ENCODE results near the gene ISOC1. TPM values are rescaled to one million over a fixed set of nuclear protein-coding genes. Genes with fewer than 3 reads are reported as not detected.
A peak's percentile ranks its signal among the peaks of the same experiment; 100 is the strongest.

Gene ISOC1
- total RNA-seq, 6 experiments from 2014 or later: 32.2 to 52.8 (median 44.4) TPM

GRCh38 chr5:129124608-129125007, 30.1 kb downstream of the ISOC1 start:
- no peaks in the 10 kb centered on the region for H3K36me3 ChIP-seq
- no peak for DNase-seq

GRCh38 chr5:129125819-129126218, 31.3 kb downstream of the ISOC1 start:
- peak overlapping the region; percentile 9 to 18 (median 11) for H3K4me3 ChIP-seq
- no peaks in the 10 kb centered on the region for H3K27me3 ChIP-seq
- peaks cover 0 to 13% (median 6%) of the 10 kb centered on the region in 4 donors for H3K4me1 ChIP-seq
- no peak for TF ChIP-seq POLR2A (IDR thresholded peaks at IDR 0.05)
- TF ChIP-seq CTCF (IDR thresholded peaks at IDR 0.05): peak in 1 of 4 donors; percentile 2
- peak overlapping the region; percentile 57 to 66 (median 57) for H3K27ac ChIP-seq
- H3K9me3 ChIP-seq: no peaks in the 10 kb centered on the region
- peak; percentile 25 to 55 (median 32) for ATAC-seq
- intact Hi-C loops (cut with DNase I): no loop called here
- H3K36me3 ChIP-seq: no peaks in the 10 kb centered on the region
- WGBS (ENCODE audit: insufficient coverage, low coverage, low lambda C conversion rate, missing lambda C conversion rate): 8% methylated on average over 2 of the region's 2 CpGs
- DNase-seq: no peak

More at GRCh38 chr5:129124608-129125007, 30.1 kb downstream of the ISOC1 start:
- no peak overlapping the region for H3K4me3 ChIP-seq
- H3K27ac ChIP-seq: no peak overlapping the region
- no peak for TF ChIP-seq POLR2A (IDR thresholded peaks at IDR 0.05)
- TF ChIP-seq CTCF (IDR thresholded peaks at IDR 0.05): no peak
- peaks cover 0 to 13% (median 6%) of the 10 kb centered on the region in 4 donors for H3K4me1 ChIP-seq
- no peak for ATAC-seq
- intact Hi-C loops (cut with DNase I): no loop called here
- WGBS (ENCODE audit: insufficient coverage, low coverage, low lambda C conversion rate, missing lambda C conversion rate): 100% methylated on average over 1 of the region's 1 CpG
- H3K9me3 ChIP-seq: no peaks in the 10 kb centered on the region
- H3K27me3 ChIP-seq: no peaks in the 10 kb centered on the region

GRCh38 chr5:129133553-129133952, 39.0 kb downstream of the ISOC1 start:
- WGBS (ENCODE audit: insufficient coverage, low coverage, low lambda C conversion rate, missing lambda C conversion rate): 33% methylated on average over 1 of the region's 1 CpG
- H3K4me1 ChIP-seq: no peaks in the 10 kb centered on the region
- H3K4me3 ChIP-seq: no peak overlapping the region
- no peaks in the 10 kb centered on the region for H3K9me3 ChIP-seq
- DNase-seq: no peak
- no peak overlapping the region for H3K27ac ChIP-seq
- intact Hi-C loops (cut with DNase I): no loop called here
- H3K27me3 ChIP-seq: no peaks in the 10 kb centered on the region
- peak; percentile 37 to 80 (median 60) for ATAC-seq
- TF ChIP-seq CTCF (IDR thresholded peaks at IDR 0.05) (no peak), POLR2A (IDR thresholded peaks at IDR 0.05) (no peak)
- H3K36me3 ChIP-seq: peaks cover 0 to 6% (median 0%) of the 10 kb centered on the region in 4 donors

GRCh38 chr5:129135633-129136032, 41.1 kb downstream of the ISOC1 start:
- ATAC-seq: peak in 1 of 4 donors; percentile 28
- TF ChIP-seq CTCF (IDR thresholded peaks at IDR 0.05) (no peak), POLR2A (IDR thresholded peaks at IDR 0.05) (no peak)
- Histone ChIP-seq H3K4me1 (no peaks in the 10 kb centered on the region), H3K9me3 (no peaks in the 10 kb centered on the region), H3K4me3 (no peak overlapping the region), H3K27me3 (no peaks in the 10 kb centered on the region), H3K36me3 (peaks cover 0 to 6% (median 0%) of the 10 kb centered on the region in 4 donors), H3K27ac (no peak overlapping the region)
- no peak for DNase-seq
- intact Hi-C loops (cut with DNase I): no loop called here

GRCh38 chr5:129137637-129138036, 43.1 kb downstream of the ISOC1 start:
- TF ChIP-seq POLR2A (IDR thresholded peaks at IDR 0.05): no peak
- TF ChIP-seq CTCF (IDR thresholded peaks at IDR 0.05): no peak
- DNase-seq: no peak
- ATAC-seq: no peak

More at GRCh38 chr5:129137637-129138036, 43.1 kb downstream of the ISOC1 start:
- Histone ChIP-seq H3K4me1 (no peaks in the 10 kb centered on the region), H3K9me3 (no peaks in the 10 kb centered on the region), H3K4me3 (no peak overlapping the region), H3K27ac (no peak overlapping the region), H3K27me3 (no peaks in the 10 kb centered on the region), H3K36me3 (peaks cover 0 to under 1% (median 0%) of the 10 kb centered on the region in 4 donors)
- intact Hi-C loops (cut with DNase I): no loop called here
